OCI-LY3 (cell line): ENCODE results near the gene DSTYK.

Source experiments
- H2AFZ ChIP-seq: fragments of 200-600, 300-600 bp; shearing (Covaris generic); 2 replicates; pipeline ENCODE4 v1.6.0; 2014; ENCODE audit warnings: antibody characterized with exemption, low read depth, low read length
- H3K27ac ChIP-seq: fragments of 200-600, 300-600 bp; sonication (generic); 2 replicates; pipeline ENCODE4 v1.5.1; 2014; ENCODE audit warnings: mild to moderate bottlenecking, low read length, moderate library complexity, mixed read lengths
- H3K27me3 ChIP-seq: fragments of 200-600, 300-600 bp; sonication (generic); 2 replicates; pipeline ENCODE4 v1.6.1; 2014; ENCODE audit warnings: low read depth, low read length, mixed read lengths
- H3K36me3 ChIP-seq: fragments of 200-600, 300-600 bp; sonication (generic); replicated peaks from 2 replicates; pipeline ENCODE3; 2014; ENCODE audit warnings: low read depth, low read length, mixed read lengths
- H3K4me1 ChIP-seq: fragments of 300-600, 200-600 bp; sonication (generic); 2 replicates; pipeline ENCODE4 v1.6.1; 2014; ENCODE audit warnings: low read length, mixed read lengths
- H3K4me2 ChIP-seq: fragments of 200-600, 300-600 bp; sonication (generic); 2 replicates; pipeline ENCODE4 v1.6.1; 2014; ENCODE audit warnings: low read length, mixed read lengths
- H3K4me3 ChIP-seq: fragments of 300-600, 200-600 bp; sonication (generic); 2 replicates; pipeline ENCODE4 v1.5.1; 2014; ENCODE audit warnings: antibody characterized with exemption, mild to moderate bottlenecking, low read length, moderate library complexity
- H3K79me2 ChIP-seq: fragments of 300-600, 200-600 bp; shearing (Covaris generic); 2 replicates; pipeline ENCODE4 v1.6.1; 2014; ENCODE audit warnings: mild to moderate bottlenecking, low read length, mixed read lengths
- H3K9ac ChIP-seq: fragments of 300-600, 200-600 bp; shearing (Covaris generic); 2 replicates; pipeline ENCODE4 v1.6.0; 2014; ENCODE audit warnings: mild to moderate bottlenecking, low read length, moderate library complexity
- H3K9me3 ChIP-seq: fragments of 200-600, 300-600 bp; shearing (Covaris generic); 2 replicates; pipeline ENCODE4 v1.6.1; 2014; ENCODE audit warnings: low read length, mixed read lengths; ENCODE audit not compliant: insufficient read depth
- H4K20me1 ChIP-seq: fragments of 200-600, 300-600 bp; sonication (generic); 2 replicates; pipeline ENCODE4 v1.6.1; 2016; ENCODE audit warnings: low read length, mixed read lengths; ENCODE audit not compliant: insufficient read depth
- EZH2phosphoT487 ChIP-seq: fragments of 200-600 bp; shearing (Covaris generic); IDR thresholded peaks from 2 replicates; pipeline ENCODE4 v1.6.1; 2018; ENCODE audit warnings: antibody characterized with exemption, mixed run types, low read depth
- TF ChIP-seq, protein P1 (sequence below): fragments of 200-600, 300-600 bp; sonication (generic); IDR thresholded peaks from 2 replicates; pipeline ENCODE4 v1.5.1; 2014; ENCODE audit warnings: antibody characterized with exemption, low read length, low read depth

The DSTYK gene

DNA sequence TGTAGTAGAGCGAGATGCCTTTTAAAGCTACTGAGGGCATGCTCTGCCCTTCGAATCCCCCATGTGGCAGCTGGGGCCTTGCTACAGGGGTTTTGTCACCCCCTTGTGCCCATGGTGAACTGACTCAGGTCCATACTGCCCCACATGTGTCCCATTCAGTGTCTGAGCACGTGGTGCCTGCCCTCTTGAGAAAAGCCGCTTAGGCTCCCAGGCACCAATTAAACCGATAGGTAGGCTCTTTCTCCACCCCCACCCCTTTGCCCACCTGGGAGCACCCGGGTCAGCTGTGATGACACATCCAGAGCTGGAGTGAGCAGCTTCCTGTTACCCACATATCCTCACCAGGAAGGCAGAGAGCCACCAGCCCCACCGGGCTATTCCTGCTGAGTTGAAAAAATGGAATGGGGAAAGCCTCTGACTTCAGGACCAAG lies 46.8 kb upstream of the DSTYK start:
- H3K79me2 ChIP-seq, result no peaks in the 10 kb centered on the region
- TF ChIP-seq, protein P1, sequence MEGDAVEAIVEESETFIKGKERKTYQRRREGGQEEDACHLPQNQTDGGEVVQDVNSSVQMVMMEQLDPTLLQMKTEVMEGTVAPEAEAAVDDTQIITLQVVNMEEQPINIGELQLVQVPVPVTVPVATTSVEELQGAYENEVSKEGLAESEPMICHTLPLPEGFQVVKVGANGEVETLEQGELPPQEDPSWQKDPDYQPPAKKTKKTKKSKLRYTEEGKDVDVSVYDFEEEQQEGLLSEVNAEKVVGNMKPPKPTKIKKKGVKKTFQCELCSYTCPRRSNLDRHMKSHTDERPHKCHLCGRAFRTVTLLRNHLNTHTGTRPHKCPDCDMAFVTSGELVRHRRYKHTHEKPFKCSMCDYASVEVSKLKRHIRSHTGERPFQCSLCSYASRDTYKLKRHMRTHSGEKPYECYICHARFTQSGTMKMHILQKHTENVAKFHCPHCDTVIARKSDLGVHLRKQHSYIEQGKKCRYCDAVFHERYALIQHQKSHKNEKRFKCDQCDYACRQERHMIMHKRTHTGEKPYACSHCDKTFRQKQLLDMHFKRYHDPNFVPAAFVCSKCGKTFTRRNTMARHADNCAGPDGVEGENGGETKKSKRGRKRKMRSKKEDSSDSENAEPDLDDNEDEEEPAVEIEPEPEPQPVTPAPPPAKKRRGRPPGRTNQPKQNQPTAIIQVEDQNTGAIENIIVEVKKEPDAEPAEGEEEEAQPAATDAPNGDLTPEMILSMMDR, result no peak

GRCh38 chr1:205257735-205258134 lies 46.2 kb upstream of the DSTYK start:
- Histone ChIP-seq H2AFZ (no peak overlapping the region), H3K4me3 (no peak overlapping the region), H3K79me2 (no peaks in the 10 kb centered on the region), H4K20me1 (no peaks in the 10 kb centered on the region), H3K9ac (no peak overlapping the region), H3K9me3 (no peaks in the 10 kb centered on the region), H3K27ac (no peak overlapping the region), H3K4me1 (peaks cover 33% of the 10 kb centered on the region), H3K36me3 (no peaks in the 10 kb centered on the region), H3K27me3 (peaks cover 25% of the 10 kb centered on the region), H3K4me2 (no peak overlapping the region)
- TF ChIP-seq, protein P1, result no peak
- TF ChIP-seq EZH2phosphoT487, result no peak

More for the DNA sequence above, 46.8 kb upstream of the DSTYK start:
- no peak overlapping the region; the same call in 1 of the 2 replicates for H3K4me2 ChIP-seq
- H3K4me3 ChIP-seq, result no peak overlapping the region
- H3K27ac ChIP-seq, result no peak overlapping the region
- H3K4me1 ChIP-seq, result peaks cover 33% of the 10 kb centered on the region
- no peaks in the 10 kb centered on the region for H3K36me3 ChIP-seq
- no peaks in the 10 kb centered on the region for H4K20me1 ChIP-seq
- H3K9me3 ChIP-seq, result no peaks in the 10 kb centered on the region
- peaks cover 30% of the 10 kb centered on the region for H3K27me3 ChIP-seq
- H3K9ac ChIP-seq, result no peak overlapping the region
- no peak overlapping the region for H2AFZ ChIP-seq

- Histone ChIP-seq H4K20me1 (no peaks in the 10 kb centered on the region), H3K9me3 (no peaks in the 10 kb centered on the region), H3K27ac (no peak overlapping the region), H3K36me3 (no peaks in the 10 kb centered on the region), H3K27me3 (peaks cover 24% of the 10 kb centered on the region), H3K9ac (no peak overlapping the region), H3K79me2 (no peaks in the 10 kb centered on the region), H2AFZ (no peak overlapping the region), H3K4me2 (no peak overlapping the region), H3K4me1 (peaks cover 27% of the 10 kb centered on the region), H3K4me3 (no peak overlapping the region)
- TF ChIP-seq, protein P1, result no peak
- no peak for TF ChIP-seq EZH2phosphoT487
Observed at GRCh38 chr1:205256951-205257625, 45.6 kb upstream of the DSTYK start.

DNA sequence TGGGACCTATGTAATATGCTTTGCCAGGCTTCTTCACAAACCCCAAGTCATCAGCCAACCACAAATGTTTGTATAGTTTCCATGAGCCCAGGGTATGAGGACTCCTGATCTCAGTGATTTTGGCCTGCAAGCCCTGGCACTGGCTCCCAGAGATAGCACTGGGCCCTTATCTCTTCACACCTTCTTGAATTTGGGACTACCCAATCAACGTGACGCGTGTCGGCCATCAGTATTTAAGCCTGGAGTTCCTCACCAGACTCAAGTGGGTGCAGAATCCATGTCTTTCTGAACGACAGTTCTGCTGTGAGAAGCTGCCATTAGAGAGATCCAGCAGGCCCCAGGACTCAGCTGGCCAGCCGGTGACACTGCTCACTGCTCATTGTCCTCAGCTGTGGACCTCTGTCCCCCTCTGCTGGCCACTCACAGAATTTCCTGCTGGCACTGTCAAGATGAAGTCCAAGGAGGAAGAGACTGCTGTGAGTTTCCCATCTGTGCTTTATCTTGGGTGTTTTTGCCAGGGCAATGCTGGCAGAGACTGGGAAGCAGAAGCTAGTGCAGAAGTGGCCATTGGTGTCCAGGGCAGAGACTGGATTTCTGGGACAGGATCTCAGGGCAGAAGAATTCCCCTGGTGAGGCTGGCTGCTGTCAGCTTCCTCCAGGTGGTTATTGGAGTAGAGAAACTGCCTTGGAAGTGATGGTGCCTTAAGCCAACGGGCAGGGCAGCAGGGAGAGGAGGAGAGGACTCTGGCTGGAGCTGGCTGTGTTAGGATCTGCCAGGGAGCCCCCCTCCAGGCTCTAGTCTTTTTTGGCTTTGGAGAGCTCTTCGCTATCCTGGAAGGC lies 44.7 kb upstream of the DSTYK start:
- no peak overlapping the region for H3K4me2 ChIP-seq
- H3K79me2 ChIP-seq, result no peaks in the 10 kb centered on the region
- H2AFZ ChIP-seq, result no peak overlapping the region
- H4K20me1 ChIP-seq, result no peaks in the 10 kb centered on the region
- H3K4me3 ChIP-seq, result no peak overlapping the region
- no peak overlapping the region for H3K9ac ChIP-seq
- peaks cover 29% of the 10 kb centered on the region for H3K27me3 ChIP-seq
- no peaks in the 10 kb centered on the region for H3K9me3 ChIP-seq
- H3K36me3 ChIP-seq, result no peaks in the 10 kb centered on the region
- TF ChIP-seq EZH2phosphoT487, result no peak
- TF ChIP-seq, protein P1, result peak; percentile 98
- peaks cover 24% of the 10 kb centered on the region for H3K4me1 ChIP-seq
- no peak overlapping the region for H3K27ac ChIP-seq
